GM18951 (cell line): Measurements from ENCODE around the gene ADGRV1.

Experiments used
- POLR2A ChIP-seq: IDR thresholded peaks from 4 replicates; pipeline ENCODE4 v1.6.1; 2011; ENCODE audit warnings: mild to moderate bottlenecking; ENCODE audit not compliant: insufficient read length, insufficient read depth; ENCODE audit errors: extremely low read depth
- in situ Hi-C: fragments of 300-500 bp; cut with MboI; formaldehyde crosslinking; loops from one replicate; pipeline ENCODE4 v1.12.0; 2022; ENCODE audit warnings: low sequenced_read_pairs, mixed read lengths, inconsistent platforms; ENCODE audit not compliant: unreplicated experiment

The ADGRV1 gene

GRCh38 chr5:91091471-91092234 lies 533.1 kb downstream of the ADGRV1 start:
- TF ChIP-seq POLR2A, result no peak
- in situ Hi-C loops, result loop anchor here (10.0 kb wide), 1 partner anchor 123 kb away; no protein-coding TSS in a partner anchor

- in situ Hi-C loops, result loop anchor here (10.0 kb wide), 1 partner anchor 122 kb away; no protein-coding TSS in a partner anchor
- no peak for TF ChIP-seq POLR2A
Observed at GRCh38 chr5:91092859-91093783, 534.5 kb downstream of the ADGRV1 start.

GRCh38 chr5:91095313-91095712 lies 536.7 kb downstream of the ADGRV1 start:
- in situ Hi-C loops, result loop anchor here (10.0 kb wide), 1 partner anchor 119 kb away; no protein-coding TSS in a partner anchor
- no peak for TF ChIP-seq POLR2A

GRCh38 chr5:91095786-91096385 lies 537.3 kb downstream of the ADGRV1 start:
- in situ Hi-C loops, result loop anchor here (10.0 kb wide), 1 partner anchor 119 kb away; no protein-coding TSS in a partner anchor

GRCh38 chr5:91098541-91098940 lies 539.9 kb downstream of the ADGRV1 start:
- TF ChIP-seq POLR2A, result no peak
- in situ Hi-C loops, result loop anchor here (10.0 kb wide), 1 partner anchor 116 kb away; no protein-coding TSS in a partner anchor

More at GRCh38 chr5:91095786-91096385, 537.3 kb downstream of the ADGRV1 start:
- no peak for TF ChIP-seq POLR2A

- TF ChIP-seq POLR2A, result no peak
- in situ Hi-C loops, result loop anchor here (5.0 kb wide), 1 partner anchor 286 kb away; no protein-coding TSS in a partner anchor
Observed at GRCh38 chr5:91101600-91102379, 543.2 kb downstream of the ADGRV1 start.

GRCh38 chr5:91103353-91104061 lies 544.9 kb downstream of the ADGRV1 start:
- in situ Hi-C loops, result loop anchor here (5.0 kb wide), 1 partner anchor 284 kb away; no protein-coding TSS in a partner anchor
- no peak for TF ChIP-seq POLR2A

GRCh38 chr5:91104062-91104448 lies 545.5 kb downstream of the ADGRV1 start:
- no peak for TF ChIP-seq POLR2A
- in situ Hi-C loops, result loop anchor here (5.0 kb wide), 1 partner anchor 283 kb away; no protein-coding TSS in a partner anchor

GRCh38 chr5:91106842-91107511 lies 548.4 kb downstream of the ADGRV1 start:
- TF ChIP-seq POLR2A, result no peak
- in situ Hi-C loops, result no loop called here

- in situ Hi-C loops, result no loop called here
- TF ChIP-seq POLR2A, result no peak
Observed at GRCh38 chr5:91109634-91110033, 551.0 kb downstream of the ADGRV1 start.

GRCh38 chr5:91110686-91111085 lies 552.1 kb downstream of the ADGRV1 start:
- in situ Hi-C loops, result no loop called here
- no peak for TF ChIP-seq POLR2A

- in situ Hi-C loops, result no loop called here
Observed at GRCh38 chr5:91111473-91112238, 553.1 kb downstream of the ADGRV1 start.

More at GRCh38 chr5:91111473-91112238, 553.1 kb downstream of the ADGRV1 start:
- no peak for TF ChIP-seq POLR2A
